Measurements from ENCODE around the gene SLC22A8. TPM values are rescaled to one million over a fixed set of nuclear protein-coding genes. Genes with fewer than 3 reads are reported as not detected.
"Not testable (repeated sequence)": the region's sequence is repeated elsewhere in the genome, so short reads cannot be mapped to it uniquely, and the experiment has no call there.

SLC22A8 gene
- polyA plus RNA-seq: not detected

- WGBS, 3 donors: 50 to 58% (median 56%) methylated on average over 18 of the region's 18 CpGs
- no peak within 1 kb of the TSS for H3K27ac ChIP-seq (ENCODE audit: low read depth, low read length)
Measured at GRCh38 chr11:63015521-63016215, at the start of gene SLC22A8. SLC22A8 (minus strand) TSS chr11:63015841; CDS start chr11:63014958, 883 bp downstream.

- 44 to 60% (median 59%) methylated on average over 1 of the region's 1 CpG for WGBS, 3 donors
- H3K27ac ChIP-seq (ENCODE audit: low read depth, low read length): not testable (repeated sequence)
Measured at GRCh38 chr11:63046203-63046602, 30.6 kb upstream of the SLC22A8 start.

DNA sequence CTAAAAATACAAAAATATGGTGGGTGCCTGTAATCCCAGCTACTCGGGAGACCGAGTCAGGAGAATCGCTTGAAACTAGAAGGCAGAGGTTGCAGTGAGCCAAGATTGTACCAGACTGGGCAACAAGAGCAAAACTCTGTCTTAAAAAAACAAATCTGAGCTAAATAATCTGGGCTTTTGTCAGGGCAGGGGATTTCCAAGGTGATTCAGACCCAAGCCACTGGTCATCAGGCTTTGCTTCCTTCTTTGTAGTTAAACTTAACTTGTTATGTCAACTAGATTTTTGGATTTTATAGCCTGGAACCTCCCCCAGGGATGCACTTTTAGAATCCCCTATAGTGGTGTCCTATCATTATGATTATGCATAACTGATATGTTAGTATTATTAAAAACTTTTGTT, 27.0 kb upstream of the SLC22A8 start:
- no peak overlapping the region for H3K27ac ChIP-seq (ENCODE audit: low read depth, low read length)
- WGBS, 3 donors: 90 to 93% (median 91%) methylated on average over 3 of the region's 3 CpGs

DNA sequence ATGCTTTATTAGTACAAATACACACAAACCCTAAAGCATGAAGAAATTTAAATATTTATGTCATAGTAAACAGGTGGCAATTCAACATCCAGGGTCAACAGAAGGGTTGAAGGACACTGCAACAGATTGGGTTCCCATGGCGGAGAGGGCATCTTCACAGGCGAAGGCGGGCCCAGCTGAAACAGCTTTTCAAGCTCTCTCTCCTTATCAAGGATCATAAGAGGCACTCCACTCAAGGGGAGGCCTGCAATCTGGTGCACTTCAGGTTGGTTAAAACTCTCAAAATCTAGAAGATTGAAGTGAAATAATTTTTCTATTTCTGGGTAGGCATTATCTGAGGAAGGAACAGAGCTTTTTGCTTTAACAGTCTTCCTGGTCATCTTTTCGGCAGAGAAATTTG, 16.8 kb upstream of the SLC22A8 start:
- WGBS, 3 donors: 94 to 98% (median 95%) methylated on average over 4 of the region's 4 CpGs
- H3K27ac ChIP-seq (ENCODE audit: low read depth, low read length): no peak overlapping the region

DNA sequence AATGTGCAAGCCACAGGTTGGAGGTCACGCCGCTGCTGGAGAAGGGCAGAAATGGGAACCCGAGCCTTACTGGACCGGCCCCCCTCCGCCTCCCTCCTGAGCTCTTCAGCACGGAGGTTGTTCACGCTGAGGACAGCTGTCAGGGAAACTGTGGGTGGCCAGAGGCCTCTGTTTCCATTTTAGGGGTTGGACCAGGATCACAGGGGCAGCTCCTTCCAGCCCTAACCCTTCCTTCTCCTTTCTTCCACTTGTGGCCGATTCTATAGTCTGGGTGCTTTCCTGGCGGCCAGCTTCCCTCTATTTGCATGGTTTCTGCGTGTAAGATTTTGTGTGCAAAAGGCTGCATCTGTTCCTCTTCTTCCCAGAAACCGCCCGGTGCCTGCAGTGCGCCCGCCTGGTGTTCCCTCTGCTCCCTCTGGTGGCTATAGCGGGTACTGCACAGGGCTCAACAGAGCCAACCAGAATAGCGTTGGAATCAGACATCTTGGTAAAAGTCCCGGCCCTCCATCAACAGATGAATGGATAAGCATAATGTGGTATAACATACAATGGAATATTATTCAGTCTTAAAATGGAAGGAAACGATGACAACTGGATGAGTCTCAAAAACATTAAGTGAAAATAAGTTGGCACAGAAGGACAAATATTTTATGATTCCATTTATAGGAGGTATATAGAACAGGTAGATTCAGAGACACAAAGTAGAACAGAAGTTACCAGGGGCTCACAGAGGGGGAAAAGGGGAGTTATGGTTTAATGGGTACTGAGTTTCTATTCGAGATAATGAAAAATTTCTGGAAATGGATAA, 8.4 kb upstream of the SLC22A8 start:
- WGBS, 3 donors: 9 to 14% (median 13%) methylated on average over 19 of the region's 19 CpGs
- no peak overlapping the region for H3K27ac ChIP-seq (ENCODE audit: low read depth, low read length)

GRCh38 chr11:63023222-63023814, 7.7 kb upstream of the SLC22A8 start:
- no peak overlapping the region for H3K27ac ChIP-seq (ENCODE audit: low read depth, low read length)
- WGBS, 3 donors: 86 to 91% (median 89%) methylated on average over 11 of the region's 11 CpGs

DNA sequence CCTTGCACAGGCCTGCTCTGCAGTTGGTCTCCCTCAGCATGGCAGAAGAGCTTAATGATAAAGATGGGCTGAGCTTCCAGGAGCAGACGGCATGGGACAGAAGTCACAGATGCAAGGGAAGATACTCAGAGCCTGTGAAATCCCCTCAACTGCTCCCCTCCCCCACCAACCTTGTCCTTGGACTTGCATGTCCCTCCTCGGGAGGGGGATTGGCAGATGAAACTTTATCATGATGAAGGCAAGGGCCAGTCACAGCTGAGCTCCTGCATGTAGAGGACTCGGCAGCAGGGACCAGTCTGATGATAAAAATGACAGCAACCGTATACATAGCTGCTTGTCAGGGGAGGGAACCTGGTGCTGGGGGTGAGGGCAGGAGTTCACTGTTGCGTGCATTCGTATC, 6.8 kb upstream of the SLC22A8 start:
- 69 to 85% (median 80%) methylated on average over 6 of the region's 6 CpGs for WGBS, 3 donors

DNA sequence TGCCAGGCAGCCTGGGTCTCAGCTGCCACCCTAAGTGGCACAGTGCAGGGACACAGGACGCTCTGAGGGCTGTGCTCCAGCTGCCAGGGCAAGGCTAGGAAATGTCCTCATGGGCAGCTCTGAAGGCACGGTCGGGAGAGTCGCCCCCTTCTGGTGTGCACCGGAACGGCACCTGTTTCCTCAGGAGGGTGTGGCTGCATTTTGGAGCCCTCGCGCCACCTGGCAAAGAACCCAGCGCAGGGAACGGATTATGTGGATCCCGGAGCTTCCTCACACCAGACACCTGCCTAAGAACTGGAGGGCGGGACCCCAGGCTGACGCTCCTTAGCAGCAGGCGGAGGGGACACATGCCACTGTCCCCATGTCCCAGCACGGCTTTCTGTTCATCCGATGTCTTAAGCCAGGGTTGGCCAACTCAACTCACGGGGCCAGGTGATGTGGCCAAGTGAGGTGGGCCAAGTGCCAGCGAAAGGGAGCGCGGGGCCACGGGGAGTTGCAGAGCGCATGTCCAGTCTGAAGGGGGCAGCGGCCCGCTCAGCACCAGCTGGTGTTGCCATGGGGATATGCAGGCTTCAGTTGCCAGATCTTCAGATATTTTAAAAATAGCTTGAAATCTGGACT, 5.1 kb upstream of the SLC22A8 start:
- no peak overlapping the region for H3K27ac ChIP-seq (ENCODE audit: low read depth, low read length)
- WGBS, 3 donors: 56 to 58% (median 57%) methylated on average over 24 of the region's 24 CpGs

More for the DNA sequence above, 6.8 kb upstream of the SLC22A8 start:
- no peak overlapping the region for H3K27ac ChIP-seq (ENCODE audit: low read depth, low read length)

DNA sequence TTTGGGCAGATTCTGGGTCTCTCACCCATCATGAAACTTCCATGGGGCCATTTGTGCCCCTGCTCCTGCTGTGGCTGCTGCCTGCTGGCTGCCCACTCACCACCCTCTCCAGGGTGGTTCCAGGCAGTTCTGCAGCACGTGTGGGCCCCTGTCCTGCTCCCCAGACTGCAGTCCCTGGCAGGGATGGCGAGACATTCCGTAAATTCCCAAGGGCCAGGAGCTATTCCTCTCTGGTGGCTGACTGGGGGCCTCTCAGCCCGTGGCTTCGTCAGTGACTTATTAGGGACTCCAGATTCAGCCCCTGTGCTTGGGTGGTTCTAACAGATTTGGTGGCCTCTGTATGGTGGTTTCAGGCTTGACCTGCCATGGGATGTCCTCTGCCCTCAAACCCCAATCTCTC, 3.9 kb upstream of the SLC22A8 start:
- WGBS, 3 donors: 83 to 86% (median 85%) methylated on average over 5 of the region's 5 CpGs
- H3K27ac ChIP-seq (ENCODE audit: low read depth, low read length): no peak overlapping the region

DNA sequence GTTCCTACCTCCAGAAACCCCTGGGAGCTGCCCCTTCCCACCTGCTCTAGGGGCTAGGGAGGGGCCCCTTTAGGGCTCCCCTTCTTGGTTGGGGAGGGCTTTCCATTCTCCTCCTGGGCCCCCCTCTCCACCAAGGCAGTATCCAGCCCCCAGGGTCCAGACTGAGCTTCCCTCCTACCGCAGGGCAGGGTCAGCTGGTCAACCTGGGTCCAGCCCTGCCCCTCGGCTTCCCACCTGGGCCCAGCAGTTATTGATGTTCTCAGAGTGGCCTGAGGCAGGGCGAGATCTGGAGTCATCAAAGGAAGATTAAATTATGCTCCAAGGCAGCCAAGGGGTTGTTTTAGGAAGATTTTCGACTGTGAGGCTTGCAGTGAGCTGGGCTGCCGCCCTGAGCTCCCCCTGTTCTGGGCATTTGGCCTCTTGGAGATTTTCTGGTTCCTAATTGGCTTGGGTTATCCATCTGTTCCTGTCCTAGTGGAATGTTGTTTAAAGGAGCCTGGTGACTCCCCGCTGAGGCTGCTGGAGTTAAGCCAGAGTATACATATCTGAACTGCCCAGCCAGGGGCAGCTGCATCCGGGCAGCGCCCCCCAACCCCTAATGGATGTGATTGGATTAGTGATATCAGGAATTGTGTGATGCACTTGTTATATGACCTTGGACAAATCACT, 1.8 kb upstream of the SLC22A8 start:
- 28 to 57% (median 42%) methylated on average over 8 of the region's 8 CpGs for WGBS, 3 donors
- no peak overlapping the region for H3K27ac ChIP-seq (ENCODE audit: low read depth, low read length)

DNA sequence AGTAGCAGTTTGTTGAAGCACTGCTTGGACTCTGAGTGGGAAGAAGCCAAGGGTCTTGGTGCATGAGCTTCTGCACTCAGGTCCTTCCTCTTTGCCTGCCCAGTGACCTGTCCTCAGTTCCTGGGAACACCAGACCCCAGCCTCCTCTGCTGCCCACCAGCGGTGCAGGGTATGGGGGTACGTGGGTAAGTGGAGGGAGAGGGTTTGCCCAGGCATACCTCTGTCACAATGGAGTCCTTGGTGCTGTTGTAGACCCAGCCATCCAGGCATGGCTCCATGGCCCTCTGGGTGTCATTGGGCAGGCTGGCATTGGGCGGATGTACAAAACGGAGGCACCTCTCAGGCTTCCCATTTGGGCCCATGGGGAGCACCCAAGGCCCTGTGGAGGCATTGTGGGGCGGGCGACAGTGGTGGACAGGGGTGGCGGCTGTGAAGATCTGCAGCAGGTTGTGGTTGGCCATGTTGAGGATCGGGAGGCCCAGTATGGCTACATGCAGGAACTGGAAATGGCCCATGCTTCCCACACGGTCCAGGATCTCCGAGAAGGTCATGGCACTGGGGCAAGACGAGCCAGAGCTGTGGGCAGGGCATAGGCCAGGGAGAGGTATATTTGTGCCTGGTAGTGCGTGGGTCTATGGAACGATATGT, 1.1 kb downstream of the SLC22A8 start:
- no peak overlapping the region for H3K27ac ChIP-seq (ENCODE audit: low read depth, low read length)
- WGBS, 3 donors: 86 to 94% (median 94%) methylated on average over 13 of the region's 13 CpGs

- 78 to 87% (median 86%) methylated on average over 1 of the region's 1 CpG for WGBS, 3 donors
- no peak overlapping the region for H3K27ac ChIP-seq (ENCODE audit: low read depth, low read length)
Measured at GRCh38 chr11:63012839-63013238, 2.8 kb downstream of the SLC22A8 start.

DNA sequence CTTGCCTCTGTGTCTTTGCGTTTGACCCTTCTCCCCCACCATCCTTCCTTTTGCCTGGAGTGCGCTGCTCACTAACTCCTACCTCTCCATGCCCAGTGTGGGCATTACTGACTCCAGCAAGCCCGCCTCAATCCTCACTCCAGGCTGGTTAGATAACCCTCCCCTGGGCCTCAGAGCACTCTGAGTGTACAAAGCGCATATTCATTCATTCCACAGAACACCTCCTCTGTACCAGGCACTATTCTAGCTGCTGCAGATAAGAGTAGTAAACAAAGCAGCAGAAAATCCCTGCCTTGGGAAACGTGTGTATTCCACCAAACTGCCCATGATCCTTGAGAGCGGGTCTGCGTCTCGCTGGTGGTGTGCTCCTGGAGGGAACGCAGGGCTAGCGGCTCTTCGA, 3.2 kb downstream of the SLC22A8 start:
- 51 to 83% (median 72%) methylated on average over 11 of the region's 11 CpGs for WGBS, 3 donors

DNA sequence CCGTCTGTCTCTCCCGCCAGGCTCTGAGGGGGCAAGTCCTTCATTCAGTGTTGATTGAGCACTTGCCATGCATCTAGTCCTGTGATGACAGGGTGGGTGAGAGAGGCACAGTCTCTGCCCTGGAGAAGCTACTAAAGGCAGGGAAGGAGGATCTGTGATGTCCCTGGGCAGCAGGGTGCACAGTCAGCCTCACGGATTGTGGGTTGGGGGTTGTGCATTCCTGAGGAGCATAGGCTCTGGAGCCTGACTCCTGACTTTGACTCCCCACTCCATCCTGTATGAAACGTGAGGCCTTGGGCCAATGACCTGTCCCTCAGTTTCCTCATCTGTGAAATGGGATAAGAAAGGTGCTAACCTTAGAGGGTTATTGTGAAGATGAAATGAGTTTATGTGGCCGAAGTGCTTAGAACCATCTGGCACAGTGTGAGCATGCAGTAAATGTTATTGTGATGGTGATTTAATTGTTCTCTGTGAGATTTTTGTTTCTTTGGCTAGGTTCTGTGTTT, 4.7 kb downstream of the SLC22A8 start:
- no peak overlapping the region for H3K27ac ChIP-seq (ENCODE audit: low read depth, low read length)
- WGBS, 3 donors: 82 to 89% (median 86%) methylated on average over 5 of the region's 5 CpGs

More for the DNA sequence above, 3.2 kb downstream of the SLC22A8 start:
- H3K27ac ChIP-seq (ENCODE audit: low read depth, low read length): no peak overlapping the region

DNA sequence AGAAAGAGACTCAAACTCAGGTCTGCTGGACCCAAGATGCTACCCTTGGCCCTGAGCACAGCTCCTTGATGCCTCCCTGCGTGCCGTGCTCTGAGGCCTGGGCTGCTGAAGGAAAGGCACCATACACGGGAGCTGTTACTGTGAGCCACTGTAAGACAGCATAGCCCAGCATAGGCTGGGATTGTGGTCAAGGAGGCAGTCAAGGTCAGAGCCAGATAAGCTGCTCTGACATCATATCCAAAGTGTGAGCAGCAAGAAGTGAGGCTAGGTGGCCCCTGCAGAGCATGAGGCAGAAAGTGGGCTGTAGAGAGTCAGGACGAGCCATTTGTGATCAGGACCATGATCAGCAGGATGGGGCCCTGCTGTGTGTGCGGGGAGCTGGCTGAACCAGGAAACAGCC, 7.7 kb downstream of the SLC22A8 start:
- 61 to 91% (median 88%) methylated on average over 5 of the region's 5 CpGs for WGBS, 3 donors

DNA sequence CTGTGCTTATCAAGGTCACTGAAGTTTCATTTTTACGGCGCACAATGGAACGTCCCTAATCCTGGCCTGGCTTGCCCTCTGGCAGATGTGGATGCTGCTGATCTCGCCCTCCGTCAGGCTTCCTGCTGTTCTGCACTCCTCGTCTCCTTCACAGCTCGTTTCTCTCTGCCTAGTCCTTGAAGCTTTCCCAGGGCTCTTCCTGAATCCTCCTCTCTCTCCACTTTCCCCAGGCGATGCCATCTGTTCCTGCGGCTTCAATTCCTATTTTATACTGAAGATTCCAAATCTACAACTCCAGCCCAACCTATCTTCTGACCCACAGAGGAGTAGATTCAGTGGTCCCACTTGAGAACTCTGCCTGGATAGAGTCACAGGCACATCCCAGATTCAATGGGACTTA, 14.2 kb downstream of the SLC22A8 start:
- H3K27ac ChIP-seq (ENCODE audit: low read depth, low read length): no peak overlapping the region
- WGBS, 3 donors: 75 to 77% (median 76%) methylated on average over 9 of the region's 9 CpGs

More for the DNA sequence above, 7.7 kb downstream of the SLC22A8 start:
- no peak overlapping the region for H3K27ac ChIP-seq (ENCODE audit: low read depth, low read length)

DNA sequence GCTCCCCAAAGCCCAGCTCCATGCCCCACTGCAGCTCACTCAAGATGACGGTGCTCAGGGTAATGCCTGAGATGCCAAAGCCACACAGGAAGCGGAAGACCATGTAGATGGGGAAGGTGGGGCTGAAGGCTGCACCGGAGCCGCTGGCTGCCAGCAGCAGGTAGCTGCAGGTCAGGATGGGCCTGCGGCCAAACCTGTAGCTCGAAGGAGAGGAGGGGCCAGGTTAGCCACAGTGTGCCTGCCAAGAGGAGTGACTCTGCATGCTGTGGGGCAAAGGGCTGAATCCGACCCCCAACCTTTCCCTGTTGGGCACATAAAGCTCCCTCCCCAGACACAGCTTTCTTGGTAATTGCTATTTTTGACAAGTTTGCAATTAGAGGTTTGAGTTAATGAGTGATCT, 16.0 kb downstream of the SLC22A8 start:
- no peak overlapping the region for H3K27ac ChIP-seq (ENCODE audit: low read depth, low read length)
- 41 to 61% (median 43%) methylated on average over 7 of the region's 7 CpGs for WGBS, 3 donors

DNA sequence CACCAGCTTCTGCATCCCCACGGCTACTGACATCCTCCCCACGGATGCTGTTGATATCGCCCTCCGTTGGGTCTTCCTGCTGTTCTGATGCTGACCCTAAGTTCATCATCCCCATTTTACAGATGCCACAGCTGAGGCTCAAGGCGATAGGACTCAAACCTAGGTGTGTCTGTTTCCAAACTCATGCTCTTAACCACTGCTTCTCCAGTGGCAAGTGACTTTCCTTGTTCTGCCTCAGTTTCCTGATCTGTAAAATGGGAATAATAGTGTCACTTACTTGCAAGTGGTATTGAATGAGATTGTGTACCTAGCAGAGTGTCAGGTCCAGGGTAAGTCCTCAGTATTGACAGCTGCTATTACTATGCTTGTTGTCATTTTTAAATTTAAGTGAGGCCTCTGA, 16.5 kb downstream of the SLC22A8 start:
- H3K27ac ChIP-seq (ENCODE audit: low read depth, low read length): no peak overlapping the region
- 89 to 92% (median 91%) methylated on average over 5 of the region's 5 CpGs for whole genome bisulfite sequencing, 3 donors

Measured in adipose tissue (tissue), 3 donors.